HG03432 (cell line): ENCODE results near the gene ZC3H12C.

Experiments
- ATAC-seq: cut with Tn5 transposase; IDR thresholded peaks from one replicate; pipeline ENCODE4 v1.9.1; 2021; ENCODE audit warnings: mild to moderate bottlenecking, moderate library complexity; ENCODE audit not compliant: unreplicated experiment

Gene ZC3H12C

GRCh38 chr11:110147962-110148709, 54.9 kb downstream of the ZC3H12C start:
- no peak for ATAC-seq

- ATAC-seq = peak; percentile 49
Observed at GRCh38 chr11:110148775-110149744, 55.9 kb downstream of the ZC3H12C start.

GRCh38 chr11:110152199-110152598, 59.0 kb downstream of the ZC3H12C start:
- no peak for ATAC-seq

- no peak for ATAC-seq
Observed at GRCh38 chr11:110153474-110153873, 60.3 kb downstream of the ZC3H12C start.

DNA sequence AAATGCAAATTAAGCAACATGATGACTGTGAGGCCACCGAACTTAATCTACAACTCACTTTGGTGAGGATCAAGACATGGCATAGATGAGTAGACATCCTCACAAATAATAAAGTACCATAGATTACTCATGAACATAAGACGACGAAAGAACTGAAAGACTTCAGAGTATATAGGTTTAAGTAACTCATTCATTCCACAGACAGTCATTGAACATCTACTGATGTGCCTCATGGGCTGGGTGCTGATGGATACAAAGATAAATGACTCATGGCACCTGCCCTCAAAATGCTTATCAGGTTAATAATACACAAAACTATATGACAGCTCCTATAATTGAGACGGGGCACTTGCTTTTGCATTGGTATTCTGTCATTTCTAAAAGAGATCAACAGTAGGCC, 63.3 kb downstream of the ZC3H12C start:
- ATAC-seq = no peak

DNA sequence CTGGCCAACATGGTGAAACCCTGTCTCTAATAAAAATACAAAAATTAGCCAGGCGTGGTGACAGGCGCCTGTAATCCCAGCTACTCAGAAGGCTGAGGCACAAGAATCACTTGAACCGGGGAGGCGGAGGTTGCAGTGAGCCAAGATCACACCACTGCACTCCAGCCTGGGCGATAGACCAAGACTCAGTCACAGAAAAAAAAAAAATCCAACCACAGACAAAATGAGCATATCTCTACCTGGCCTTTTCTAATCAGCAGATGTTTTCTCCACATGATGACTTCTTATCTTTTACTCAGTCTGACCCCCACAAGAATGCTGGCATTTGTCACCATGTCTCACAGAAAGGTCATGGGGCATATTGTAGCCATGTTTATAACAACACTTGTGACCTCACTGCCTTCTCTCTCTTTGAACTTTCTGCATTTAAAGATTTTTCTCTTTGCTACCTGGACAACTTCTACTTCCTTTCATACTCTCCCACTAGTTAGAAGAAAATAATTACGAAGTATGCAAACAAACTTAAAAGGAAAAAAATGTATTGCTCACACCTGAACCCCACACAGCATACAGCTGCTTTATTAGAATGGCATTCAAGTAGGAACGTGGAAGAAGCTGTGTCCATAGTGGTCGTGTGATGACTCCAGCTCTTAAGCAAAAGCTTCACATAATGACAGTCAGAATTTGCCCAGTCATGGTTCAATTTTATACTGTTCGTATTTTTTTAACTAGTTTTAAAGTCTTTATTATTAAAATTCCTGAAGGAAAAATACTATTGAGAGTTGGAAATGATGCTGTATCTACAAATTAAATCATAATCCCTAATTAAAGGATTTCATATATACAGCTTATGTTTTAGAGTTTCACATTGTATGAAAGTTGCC, 65.4 kb downstream of the ZC3H12C start:
- ATAC-seq = no peak

GRCh38 chr11:110159476-110159875, 66.3 kb downstream of the ZC3H12C start:
- ATAC-seq = no peak

DNA sequence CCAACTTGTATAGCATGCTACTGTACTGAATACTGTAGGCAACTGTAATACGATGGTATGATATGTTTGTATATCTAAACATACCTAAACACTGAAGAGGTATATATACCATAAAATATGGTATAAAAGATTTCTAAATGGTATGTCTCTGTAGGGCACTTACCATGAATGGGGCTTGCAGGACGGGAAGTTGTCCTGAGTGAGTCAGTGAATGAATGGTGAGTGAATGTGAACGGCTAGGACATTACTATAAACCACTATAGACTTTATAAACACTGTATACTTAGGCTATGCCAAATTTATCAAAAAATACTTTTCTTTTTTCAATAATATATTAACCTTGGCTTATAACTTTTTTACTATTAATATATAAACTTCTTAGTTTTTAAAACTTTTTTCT, 66.8 kb downstream of the ZC3H12C start:
- no peak for ATAC-seq

DNA sequence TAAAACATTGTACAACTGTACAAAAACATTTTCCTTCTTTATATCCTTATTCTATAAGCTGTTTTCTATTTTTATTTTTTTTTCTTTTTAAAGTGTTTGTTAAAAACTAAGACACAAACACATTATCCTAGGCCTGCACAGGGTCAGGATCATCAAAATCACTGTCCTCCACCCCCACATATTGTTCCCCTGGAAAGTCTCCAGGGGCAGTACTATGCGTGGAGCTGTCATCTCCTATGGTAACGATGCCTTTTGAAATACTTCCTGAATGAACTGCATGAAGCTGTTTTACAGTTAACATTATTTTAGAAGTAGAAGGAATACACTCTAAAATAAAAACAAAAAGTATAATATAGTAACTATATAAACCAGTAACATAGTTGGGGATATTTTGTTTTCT, 67.2 kb downstream of the ZC3H12C start:
- ATAC-seq = no peak

- no peak for ATAC-seq
Observed at GRCh38 chr11:110161061-110161460, 67.9 kb downstream of the ZC3H12C start.

DNA sequence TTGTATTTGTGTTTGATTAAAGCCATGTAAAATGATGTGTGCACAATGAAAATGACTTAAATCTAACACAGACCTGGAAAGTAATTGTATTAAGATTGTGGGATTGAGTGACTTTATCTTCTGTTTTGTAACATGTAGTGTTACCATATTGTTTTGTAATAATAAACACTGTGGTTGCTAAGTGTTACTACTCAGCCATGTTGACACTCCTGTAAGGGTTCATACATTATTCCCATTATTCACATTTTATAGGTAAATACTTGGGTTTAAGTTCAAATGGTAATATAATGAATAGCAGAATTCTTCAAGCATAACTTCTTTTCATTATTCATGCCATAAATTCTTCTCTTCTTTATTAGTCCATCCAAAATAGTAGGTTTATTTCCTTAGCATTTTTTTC, 69.0 kb downstream of the ZC3H12C start:
- no peak for ATAC-seq

- ATAC-seq = no peak
Observed at GRCh38 chr11:110165039-110165925, 72.1 kb downstream of the ZC3H12C start.

GRCh38 chr11:110168033-110168803, 75.0 kb downstream of the ZC3H12C start:
- ATAC-seq = no peak

DNA sequence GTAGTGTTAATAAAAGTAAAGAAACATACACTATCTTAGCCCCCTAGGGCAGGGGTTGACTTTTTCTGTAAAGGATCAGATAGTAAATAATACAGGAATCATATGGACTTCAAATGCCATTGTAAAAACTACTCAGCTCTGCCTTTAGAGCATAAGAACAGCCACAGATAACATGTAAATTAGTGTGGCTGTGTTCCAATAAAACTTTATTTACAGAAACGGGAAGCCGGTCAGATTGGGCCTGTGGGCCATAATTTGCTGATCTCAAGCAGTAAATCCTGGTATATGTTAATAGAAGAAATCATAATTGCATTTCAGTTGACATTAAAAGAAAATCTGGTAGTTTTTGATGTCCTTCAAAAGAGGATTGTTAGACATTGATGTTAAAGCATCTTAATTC, 76.5 kb downstream of the ZC3H12C start:
- ATAC-seq = no peak

GRCh38 chr11:110172468-110173065, 79.4 kb downstream of the ZC3H12C start:
- ATAC-seq = no peak

DNA sequence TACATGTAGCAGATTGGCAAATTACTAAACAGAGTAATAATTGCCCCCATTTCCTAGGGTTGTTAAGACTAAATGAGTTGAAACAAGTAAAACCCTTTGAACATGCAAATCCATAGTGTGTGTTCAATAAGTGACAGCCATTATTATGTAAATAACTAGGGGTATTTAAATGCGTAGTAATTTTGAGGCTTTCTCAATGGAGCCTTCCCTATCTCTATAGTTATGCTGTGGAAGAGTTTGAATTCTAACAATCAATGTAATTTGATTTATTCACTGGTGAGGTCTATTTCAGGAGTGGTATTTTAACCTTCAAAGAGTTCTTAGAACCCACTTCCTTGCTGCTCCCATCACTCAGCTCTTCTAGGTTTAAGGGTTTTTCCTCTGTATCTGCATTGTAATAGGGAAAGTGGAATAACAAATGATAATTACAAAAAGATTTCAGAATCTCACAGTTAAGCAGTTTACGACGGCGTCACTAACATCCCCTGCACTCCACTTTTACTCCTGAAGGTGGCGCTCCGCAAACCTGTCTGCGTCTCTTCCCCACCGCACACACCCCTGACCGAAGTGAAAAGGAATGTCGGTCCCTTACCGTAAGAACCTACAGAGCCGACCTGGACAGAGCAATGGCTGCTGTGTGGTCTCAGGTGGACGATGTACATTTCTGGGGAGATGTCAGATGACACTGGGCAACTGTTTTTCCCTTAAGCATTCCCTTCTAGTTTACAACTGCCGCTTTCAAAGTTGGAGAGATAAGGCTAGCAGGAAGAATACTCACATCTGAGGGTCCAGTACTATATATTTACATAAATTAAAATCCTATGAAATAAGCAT, 80.8 kb downstream of the ZC3H12C start:
- peak; percentile 76 for ATAC-seq

DNA sequence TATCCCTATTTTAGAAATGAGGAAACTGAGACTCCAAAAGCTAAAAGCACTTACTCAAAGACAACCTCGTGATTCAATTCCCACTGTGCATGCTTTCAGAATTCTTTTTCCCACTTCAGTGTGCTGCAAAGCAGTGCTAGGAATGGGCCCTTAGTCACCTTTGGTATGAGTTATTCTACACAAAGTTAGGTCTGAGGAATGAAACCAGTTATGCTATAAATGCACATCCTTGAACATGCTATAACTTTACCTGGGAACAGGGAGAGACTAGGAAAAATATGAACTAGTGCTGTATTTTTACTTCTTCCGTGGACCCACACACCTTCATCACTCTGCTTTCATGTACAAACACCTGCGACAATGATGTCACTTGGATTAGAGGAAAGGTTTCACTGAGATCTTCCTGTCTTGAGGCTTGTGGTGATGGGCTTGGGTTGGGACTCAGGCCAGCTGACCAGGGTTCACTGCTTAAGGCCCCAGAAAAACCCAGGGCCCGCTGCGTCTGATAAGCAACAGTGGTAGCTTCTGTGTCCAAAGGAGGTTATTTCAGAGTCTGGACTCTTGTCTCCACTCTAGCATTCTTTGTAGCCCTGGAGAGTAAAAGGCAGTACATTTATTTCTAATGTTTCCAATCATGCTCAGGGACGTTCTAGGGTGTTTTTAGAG, 81.6 kb downstream of the ZC3H12C start:
- ATAC-seq = no peak
